GM12878 (cell line): ENCODE results near the gene RHOG. TPM values are rescaled to one million over a fixed set of nuclear protein-coding genes. Genes with fewer than 3 reads are reported as not detected.
A peak's percentile ranks its signal among the peaks of the same experiment; 100 is the strongest.

Experiments used
- CEBPZ ChIP-seq: fragments of 150-350 bp; IDR thresholded peaks from 2 replicates; pipeline ENCODE4 v1.6.1; 2016; ENCODE audit warnings: low read depth, low read length
- CREB1 ChIP-seq: IDR thresholded peaks from 2 replicates; pipeline ENCODE4 v1.6.1; 2012; ENCODE audit warnings: low read depth, mild to moderate bottlenecking, inconsistent platforms
- DPF2 ChIP-seq: fragments of 450-650 bp; IDR thresholded peaks from 2 replicates; pipeline ENCODE4 v1.6.1; 2017; ENCODE audit warnings: mild to moderate bottlenecking
- E2F8 ChIP-seq: fragments of 450-650 bp; IDR thresholded peaks from 2 replicates; pipeline ENCODE4 v1.6.1; 2018; ENCODE audit warnings: mild to moderate bottlenecking, low read depth, moderate library complexity; ENCODE audit not compliant: partially characterized antibody
- EED ChIP-seq: sonication (generic); IDR thresholded peaks from 2 replicates; pipeline ENCODE4 v1.6.1; 2016; ENCODE audit warnings: antibody characterized with exemption, low read depth
- HDGF ChIP-seq: fragments of 450-650 bp; IDR thresholded peaks from 2 replicates; pipeline ENCODE4 v1.6.1; 2016; ENCODE audit warnings: antibody characterized with exemption
- IKZF2 ChIP-seq, 2 experiments: fragments of 450-650 bp; IDR thresholded peaks; 2 replicates each; pipeline ENCODE4 v1.6.1; 2017; ENCODE audit warnings: mild to moderate bottlenecking in 2 of 2, moderate library complexity in 2 of 2
- IRF4 ChIP-seq: IDR thresholded peaks from 2 replicates; pipeline ENCODE4 v1.6.1; 2011; ENCODE audit warnings: low read depth, low read length
- KLF5 ChIP-seq: fragments of 450-650 bp; IDR thresholded peaks from 2 replicates; pipeline ENCODE4 v1.6.1; 2014; ENCODE audit warnings: mild to moderate bottlenecking; ENCODE audit not compliant: partially characterized antibody
- LARP7 ChIP-seq: fragments of 450-650 bp; IDR thresholded peaks from 2 replicates; pipeline ENCODE4 v1.6.1; 2017; ENCODE audit warnings: mild to moderate bottlenecking
- MLLT1 ChIP-seq: fragments of 450-650 bp; IDR thresholded peaks from 2 replicates; pipeline ENCODE4 v1.6.1; 2016; ENCODE audit warnings: mild to moderate bottlenecking
- MXI1 ChIP-seq: fragments of 150-350 bp; IDR thresholded peaks from 2 replicates; pipeline ENCODE4 v1.6.1; 2011; ENCODE audit warnings: low read depth, mild to moderate bottlenecking, inconsistent platforms, low read length, improper control_type of control experiment
- MYB ChIP-seq: fragments of 150-350 bp; IDR thresholded peaks from 2 replicates; pipeline ENCODE4 v1.6.1; 2014; ENCODE audit warnings: mild to moderate bottlenecking, low read depth, low read length, borderline replicate concordance
- NR2F1 ChIP-seq: fragments of 450-650 bp; conservative IDR thresholded peaks from 2 replicates; pipeline ENCODE4 v1.6.1; 2017; ENCODE audit warnings: mild to moderate bottlenecking
- RELA ChIP-seq: fragments of 450-650 bp; IDR thresholded peaks from 2 replicates; pipeline ENCODE4 v1.8.0; 2014; ENCODE audit warnings: borderline replicate concordance; ENCODE audit not compliant: partially characterized antibody
- RELB ChIP-seq: fragments of 450-650 bp; IDR thresholded peaks from 2 replicates; pipeline ENCODE4 v1.6.1; 2017; ENCODE audit warnings: low read depth, mild to moderate bottlenecking, moderate library complexity
- SMC3 ChIP-seq: IDR thresholded peaks from 2 replicates; pipeline ENCODE4 v1.6.1; 2011; ENCODE audit warnings: low read length, improper control_type of control experiment, borderline replicate concordance
- SP1 ChIP-seq: IDR thresholded peaks from one replicate; pipeline ENCODE4 v1.6.1; 2011; ENCODE audit warnings: low read depth, low read length
- SPI1 ChIP-seq: IDR thresholded peaks from 2 replicates; pipeline ENCODE4 v1.6.1; 2011; ENCODE audit warnings: low read depth, mild to moderate bottlenecking, low read length, moderate library complexity, borderline replicate concordance; ENCODE audit not compliant: insufficient read depth
- STAT3 ChIP-seq: IDR thresholded peaks from 2 replicates; pipeline ENCODE4 v1.6.1; 2011; ENCODE audit warnings: low read depth, low read length, improper control_type of control experiment
- TAF1 ChIP-seq: IDR thresholded peaks from 2 replicates; pipeline ENCODE4 v1.6.1; 2011; ENCODE audit warnings: mild to moderate bottlenecking, low read depth, low read length, borderline replicate concordance
- polyA plus RNA-seq, 11 experiments: library from polyadenylated mRNA; depleted of rRNA in 4 of 11; unstranded in 6 of 11; stranded (reverse) in 5 of 11; fragments of >200 nt; fragmentation: Nextera tagmentation in 4 of 11; fragmentation: Illumina TruSeq in 1 of 11; extraction: Ambion mirVana in 4 of 11; extraction: Trizol in 1 of 11; gene quantifications; 1 replicate in 1 of 11; 2 replicates in 10 of 11; pipeline versions ENCODE4 v1.2.1 to v1.2.3, GENCODE V29; 2011 to 2016; ENCODE audit warnings: inconsistent platforms in 2 of 11, missing spikeins in 2 of 11, low read depth in 1 of 11
- total RNA-seq, 4 experiments: library from RNA; depleted of rRNA in 3 of 4; stranded (reverse); fragments of >200 nt in 3 of 4; fragmentation: Illumina TruSeq in 1 of 4; extraction: Trizol in 1 of 4; gene quantifications; 2 replicates each; pipeline versions ENCODE4 v1.2.1 to v1.2.3, GENCODE V29; 2013 to 2021

RHOG gene
- total and polyA plus RNA-seq, 10 of the 15 experiments (the other 5 are each of a cell fraction or from before 2014, with no cell fraction given), result 16.0 to 172 (median 94.8) TPM

GRCh38 chr11:3841426-3842350 lies 929 bp upstream of the RHOG start (continued):
- TF ChIP-seq CREB1, result peak; percentile 78
- peak; percentile 27; the same call in 1 of the 2 replicates for TF ChIP-seq SPI1
- TF ChIP-seq KLF5, result no peak
- peak; percentile 86 for TF ChIP-seq MLLT1
- peak; percentile 78 for TF ChIP-seq DPF2
- peak; percentile 96 for TF ChIP-seq MXI1
- TF ChIP-seq CEBPZ, result no peak
- peak; percentile 38; the same call in 1 of the 2 replicates for TF ChIP-seq EED
- TF ChIP-seq TAF1, result peak; percentile 43; the same call in 1 of the 2 replicates
- no peak for TF ChIP-seq RELA
- TF ChIP-seq IKZF2 (IDR thresholded peaks at IDR 0.05), result peak; percentile 58 to 64; a peak in 2 of 4 replicates
- TF ChIP-seq IRF4, result no peak
- TF ChIP-seq STAT3, result no peak
- TF ChIP-seq LARP7, result peak; percentile 61; the same call in 1 of the 2 replicates
- 0 out of 2 replicates have a peak, but pooled peaks have one; percentile 29 for TF ChIP-seq RELB
- peak; percentile 29 for TF ChIP-seq SP1
- TF ChIP-seq SMC3, result peak; percentile 76; the same call in 1 of the 2 replicates
- peak; percentile 95 for TF ChIP-seq HDGF
- peak; percentile 63 for TF ChIP-seq NR2F1
- no peak for TF ChIP-seq E2F8
- TF ChIP-seq MYB, result no peak
